Adrenal gland (tissue), 12 donors: ENCODE measurements around the gene HOXC11. TPM values are rescaled to one million over a fixed set of nuclear protein-coding genes. Genes with fewer than 3 reads are reported as not detected.
A peak's percentile ranks its signal among the peaks of the same experiment; 100 is the strongest.

Source experiments
- DNase-seq, 7 donors: peaks; one replicate each; pipeline ENCODE4 v3.0.0-alpha.2; 2019 to 2020
- H3K27ac ChIP-seq, 5 donors: fragments of 200-600 bp; sonication (generic) in 4 of 5; 1 replicate in 3 of 5; 2 replicates in 2 of 5; pipeline versions ENCODE4 v1.5.1 to v1.8.0; 2016 to 2020; ENCODE audit warnings: mild to moderate bottlenecking in 1 of 5
- H3K27me3 ChIP-seq: fragments of 200-600 bp; 2 replicates; pipeline ENCODE4 v1.8.0; 2021
- H3K36me3 ChIP-seq, 2 donors: fragments of 200-600 bp; replicated peaks in 1 of 2; 1 replicate in 1 of 2; 2 replicates in 1 of 2; pipeline versions ENCODE4 v1.5.1 to v1.8.0; 2018 to 2022
- H3K4me1 ChIP-seq, 2 donors: fragments of 200-600 bp; replicated peaks in 1 of 2; 1 replicate in 1 of 2; 2 replicates in 1 of 2; pipeline versions ENCODE4 v1.5.1 to v1.8.0; 2018 to 2021
- H3K4me3 ChIP-seq, 4 donors: fragments of 200-600 bp; sonication (generic) in 3 of 4; one replicate each; pipeline ENCODE4 v1.5.1; 2016 to 2018
- H3K9me3 ChIP-seq, 3 donors: fragments of 200-600 bp; sonication (generic) in 1 of 3; replicated peaks in 1 of 3; 1 replicate in 2 of 3; 2 replicates in 1 of 3; pipeline versions ENCODE4 v1.5.1 to v1.8.0; 2016 to 2021
- CTCF ChIP-seq, 6 experiments: fragments of 450-650 bp in 4 of 6; fragments of 200-600 bp in 2 of 6; sonication (generic) in 1 of 6; IDR thresholded peaks; 1 replicate in 5 of 6; 2 replicates in 1 of 6; pipeline versions ENCODE4 v1.5.1 to v1.8.0; 2016 to 2021; ENCODE audit warnings: antibody characterized with exemption in 6 of 6, mild to moderate bottlenecking in 2 of 6, moderate library complexity in 1 of 6
- POLR2A ChIP-seq, 2 donors: fragments of 450-650 bp; IDR thresholded peaks; one replicate each; pipeline ENCODE4 v1.6.1; 2017; ENCODE audit warnings: antibody characterized with exemption in 2 of 2, mild to moderate bottlenecking in 2 of 2, moderate library complexity in 1 of 2
- WGBS, 4 donors: extraction: QIAGEN DNeasy Blood & Tissue Kit in 2 of 4; methylation state at CpG; one replicate each; pipeline versions ENCODE4 v1.1.5 to v1.1.7; 2013 to 2017; 5-methylcytosine and 5-hydroxymethylcytosine counted together
- intact Hi-C, 2 donors: fragments of 100-400 bp; cut with DNase I; formaldehyde crosslinking; loops; one replicate each; pipeline versions ENCODE4 v1.14.1 to v1.15.0; 2022 to 2023
- polyA plus RNA-seq, 3 donors: library from polyadenylated mRNA; stranded (reverse); fragments of 200-250 nt in 2 of 3; fragments of 350-450 nt in 1 of 3; fragmentation: Illumina TruSeq in 1 of 3; extraction: RNeasy Lipid Tissue Mini Kit (QIAGEN cat#74804) in 1 of 3; gene quantifications; one replicate each; pipeline ENCODE4 v1.2.3, GENCODE V29; 2013 to 2014
- total RNA-seq, 9 donors: library from RNA; depleted of rRNA in 4 of 9; stranded (reverse); fragments of >200 nt in 4 of 9; fragments of 120-200 nt in 1 of 9; fragmentation: NEBNext Ultra II Directional in 1 of 9; extraction: Animal tissue kit (Norgen Biotek cat#: 25700) in 1 of 9; gene quantifications; one replicate each; pipeline versions ENCODE4 v1.1.0 to v1.2.4, GENCODE V29; 2013 to 2023
- donor health status: healthy with polysubstance abuse.
- donor health status: Bipolar disorder and iron deficiency.
- donor health status: DM: yes; HTN: yes; CAD: no.
- donor health status: DM: no; HTN: no; CAD: no.
- donor health status: DM: no; HTN: no; CAD: no.
- donor health status: DM: yes; HTN: yes; CAD: no.

HOXC11 gene
- total and polyA plus RNA-seq, 12 donors: not detected

- peak in 3 of 7 donors; percentile 25 to 42 (median 33) for DNase-seq
- 6 to 19% (median 9%) methylated on average over 25 to 51 of the region's 51 CpGs for WGBS, 4 donors
- TF ChIP-seq POLR2A (IDR thresholded peaks at IDR 0.05): no peak
- Histone ChIP-seq H3K4me3 (peak overlapping the region in 2 of 4 donors; percentile 37 to 53), H3K36me3 (no peaks in the 10 kb centered on the region), H3K4me1 (peaks cover 3 to 8% of the 10 kb centered on the region in 2 donors), H3K27me3 (peaks cover 3% of the 10 kb centered on the region), H3K27ac (peak overlapping the region in 3 of 5 donors; percentile 53 to 87 (median 72)), H3K9me3 (no peaks in the 10 kb centered on the region)
- intact Hi-C loops: loop anchor here in 1 of 2 donors (5.0 kb wide), 1 partner anchor 188 kb away; no protein-coding TSS in a partner anchor
These were observed 36.5 kb downstream of the HOXC11 start for GRCh38 chr12:54009171-54010052.

- H3K27ac ChIP-seq: peak overlapping the region in 2 of 5 donors; percentile 72 to 87
- intact Hi-C loops: no loop called here
- TF ChIP-seq POLR2A (IDR thresholded peaks at IDR 0.05) (no peak), CTCF (IDR thresholded peaks at IDR 0.05) (no peak)
- peak overlapping the region in 1 of 4 donors; percentile 53 for H3K4me3 ChIP-seq
- DNase-seq: no peak
- peaks cover 3% of the 10 kb centered on the region for H3K27me3 ChIP-seq
- H3K36me3 ChIP-seq: no peaks in the 10 kb centered on the region
- no peaks in the 10 kb centered on the region for H3K9me3 ChIP-seq
- H3K4me1 ChIP-seq: peaks cover 3 to 8% of the 10 kb centered on the region in 2 donors
- 51 to 68% (median 59%) methylated on average over 10 of the region's 10 CpGs for WGBS, 4 donors
These were observed 37.4 kb downstream of the HOXC11 start for GRCh38 chr12:54010053-54010971.

- H3K27ac ChIP-seq: peak overlapping the region in 2 of 5 donors; percentile 72 to 87
- no peaks in the 10 kb centered on the region for H3K36me3 ChIP-seq
- H3K9me3 ChIP-seq: no peaks in the 10 kb centered on the region
- peak overlapping the region in 1 of 4 donors; percentile 53 for H3K4me3 ChIP-seq
- no peak for DNase-seq
- no peaks in the 10 kb centered on the region for H3K27me3 ChIP-seq
- H3K4me1 ChIP-seq: peaks cover 3 to 8% of the 10 kb centered on the region in 2 donors
- WGBS, 4 donors: 50 to 60% (median 53%) methylated on average over 17 of the region's 17 CpGs
- intact Hi-C loops: no loop called here
- TF ChIP-seq POLR2A (IDR thresholded peaks at IDR 0.05) (no peak), CTCF (IDR thresholded peaks at IDR 0.05) (no peak)
These were observed 38.2 kb downstream of the HOXC11 start for GRCh38 chr12:54010972-54011664.

GRCh38 chr12:54011665-54012532 lies 39.0 kb downstream of the HOXC11 start:
- intact Hi-C loops: no loop called here
- Histone ChIP-seq H3K27ac (peak overlapping the region in 1 of 5 donors; percentile 21), H3K4me1 (peaks cover 3 to 8% of the 10 kb centered on the region in 2 donors), H3K9me3 (no peaks in the 10 kb centered on the region), H3K27me3 (no peaks in the 10 kb centered on the region), H3K36me3 (no peaks in the 10 kb centered on the region), H3K4me3 (peak overlapping the region in 1 of 4 donors; percentile 53)
- no peak for TF ChIP-seq CTCF (IDR thresholded peaks at IDR 0.05)
- no peak for TF ChIP-seq POLR2A (IDR thresholded peaks at IDR 0.05)
- WGBS, 4 donors: 64 to 71% (median 68%) methylated on average over 14 of the region's 14 CpGs
- no peak for DNase-seq
